ENCODE data around the gene DPP8.
"Not testable (repeated sequence)": the region's sequence is repeated elsewhere in the genome, so short reads cannot be mapped to it uniquely, and the experiment has no call there.

The DPP8 gene

GRCh38 chr15:65517866-65518207, 348 bp upstream of the DPP8 start:
- Mint-ChIP-seq H3K27ac (ENCODE audit: low read depth) (peak overlapping the region; percentile 85), H3K36me3 (ENCODE audit: insufficient read depth) (peaks cover 16% of the 10 kb centered on the region), H3K27me3 (no peaks in the 10 kb centered on the region), H3K9me3 (no peaks in the 10 kb centered on the region), H3K4me1 (peaks cover 28% of the 10 kb centered on the region), H3K4me3 (peak overlapping the region; percentile 84)
- DNase-seq (ENCODE audit: low spot score in 2 of 2) (no peak), ATAC-seq (replicated peaks; ENCODE audit: extremely low read depth, poor library complexity, severe bottlenecking) (no peak)

DNA sequence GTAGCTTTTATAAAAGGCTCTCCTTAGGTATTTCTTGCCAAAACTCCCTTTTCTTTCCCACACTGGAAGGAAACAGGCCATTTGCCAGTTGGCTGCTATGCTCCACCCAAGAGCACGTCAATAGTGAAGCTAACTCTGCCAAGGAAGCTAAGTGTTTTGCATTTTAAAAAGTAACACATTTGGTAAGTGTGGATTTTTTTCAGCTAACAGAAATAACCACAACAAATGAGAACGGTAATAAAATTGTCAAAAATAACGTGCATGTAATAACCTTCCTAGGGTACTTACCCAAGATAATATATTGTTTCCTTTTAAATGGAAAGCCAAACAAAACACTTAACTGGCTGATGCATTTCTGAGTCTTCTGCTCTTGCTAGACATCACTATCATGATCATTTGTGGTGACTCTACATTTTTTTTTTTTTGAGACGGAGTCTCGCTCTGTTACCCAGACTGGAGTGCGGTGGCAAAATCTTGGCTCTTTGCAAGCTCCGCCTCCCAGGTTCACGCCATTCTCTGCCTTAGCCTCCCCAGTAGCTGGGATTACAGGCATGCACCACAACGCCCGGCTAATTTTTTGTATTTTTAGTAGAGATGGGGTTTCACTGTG, 4.6 kb downstream of the DPP8 start:
- Mint-ChIP-seq H3K4me3 (peak overlapping the region; percentile 76), H3K4me1 (peaks cover 45% of the 10 kb centered on the region), H3K36me3 (ENCODE audit: insufficient read depth) (peaks cover 38% of the 10 kb centered on the region), H3K27ac (ENCODE audit: low read depth) (peak overlapping the region; percentile 94), H3K27me3 (no peaks in the 10 kb centered on the region), H3K9me3 (no peaks in the 10 kb centered on the region)
- peak in 1 of 2 donors; percentile 66 for DNase-seq (ENCODE audit: low spot score in 2 of 2)
- peak; percentile 82 for ATAC-seq (replicated peaks; ENCODE audit: extremely low read depth, poor library complexity, severe bottlenecking)

DNA sequence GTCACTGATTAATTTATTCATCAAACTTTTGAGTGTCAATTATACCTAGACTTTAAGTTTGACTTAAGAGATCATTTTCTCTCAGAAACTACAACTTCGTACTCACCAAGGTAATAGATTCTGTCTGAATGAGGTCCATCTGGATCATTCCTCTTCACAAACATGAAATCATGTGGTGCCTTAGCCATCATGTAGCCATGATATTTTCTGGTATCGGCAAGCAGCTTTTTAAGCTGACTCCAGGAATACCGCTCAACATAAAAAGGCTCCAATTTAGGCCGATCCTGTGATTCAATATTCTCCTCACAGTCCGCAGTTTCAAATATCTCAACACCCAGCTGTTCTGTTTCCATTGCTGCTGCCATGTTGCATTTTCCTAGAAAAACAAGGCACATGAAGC, 5.3 kb downstream of the DPP8 start:
- DNase-seq (ENCODE audit: low spot score in 2 of 2) = no peak
- peaks cover 44% of the 10 kb centered on the region for H3K36me3 Mint-ChIP-seq (ENCODE audit: insufficient read depth)
- H3K27ac Mint-ChIP-seq (ENCODE audit: low read depth) = peak overlapping the region; percentile 94
- no peaks in the 10 kb centered on the region for H3K9me3 Mint-ChIP-seq
- H3K4me3 Mint-ChIP-seq = peak overlapping the region; percentile 76
- ATAC-seq (replicated peaks; ENCODE audit: extremely low read depth, poor library complexity, severe bottlenecking) = no peak
- peaks cover 40% of the 10 kb centered on the region for H3K4me1 Mint-ChIP-seq
- H3K27me3 Mint-ChIP-seq = no peaks in the 10 kb centered on the region

DNA sequence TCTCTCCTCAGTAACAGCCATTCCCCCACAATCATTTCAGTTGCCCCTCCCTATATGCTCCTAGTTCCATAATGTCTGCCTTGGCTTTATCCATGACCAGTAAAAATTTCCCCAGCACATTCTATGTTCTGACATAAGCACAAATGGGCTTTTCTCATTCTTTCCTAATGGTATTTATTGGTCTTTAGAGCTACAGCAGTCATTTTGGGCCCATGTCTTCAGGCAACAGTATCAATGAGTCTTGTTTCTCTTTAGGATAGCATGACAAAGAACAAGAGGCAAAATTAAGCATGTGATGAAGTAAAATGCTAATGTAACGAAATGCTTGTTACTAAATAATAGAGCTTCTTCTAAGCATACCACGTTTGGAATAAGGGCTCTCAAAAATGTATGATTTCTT, 8.2 kb downstream of the DPP8 start:
- Mint-ChIP-seq H3K4me3 (no peak overlapping the region), H3K9me3 (no peaks in the 10 kb centered on the region), H3K4me1 (peaks cover 27% of the 10 kb centered on the region), H3K27me3 (no peaks in the 10 kb centered on the region), H3K36me3 (ENCODE audit: insufficient read depth) (peaks cover 51% of the 10 kb centered on the region), H3K27ac (ENCODE audit: low read depth) (peak overlapping the region; percentile 68)
- ATAC-seq (replicated peaks; ENCODE audit: extremely low read depth, poor library complexity, severe bottlenecking) (no peak), DNase-seq (ENCODE audit: low spot score in 2 of 2) (no peak)

DNA sequence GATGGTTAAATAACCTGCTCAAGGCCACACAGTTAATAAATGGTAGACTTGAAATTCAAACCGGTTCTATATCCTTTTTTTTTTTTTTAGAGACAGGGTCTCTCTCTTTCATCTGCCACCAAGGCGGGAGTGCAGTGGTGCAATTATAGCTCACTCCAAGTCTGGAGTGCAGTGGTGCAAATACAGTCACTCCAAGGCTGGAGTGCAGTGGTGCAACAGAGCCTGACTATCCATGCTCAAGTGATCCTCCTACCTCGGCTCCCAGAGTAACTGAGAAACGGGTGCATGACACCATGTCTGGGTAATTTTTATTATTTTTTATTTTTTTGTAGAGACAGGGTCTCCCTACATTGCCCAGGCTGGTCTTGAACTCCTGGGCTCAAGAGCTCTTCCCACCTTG, 23.4 kb downstream of the DPP8 start:
- DNase-seq (ENCODE audit: low spot score in 2 of 2) (no peak), ATAC-seq (replicated peaks; ENCODE audit: extremely low read depth, poor library complexity, severe bottlenecking) (no peak)
- no peaks in the 10 kb centered on the region for H3K9me3 Mint-ChIP-seq
- peaks cover 71% of the 10 kb centered on the region for H3K36me3 Mint-ChIP-seq (ENCODE audit: insufficient read depth)
- H3K27ac Mint-ChIP-seq (ENCODE audit: low read depth) = no peak overlapping the region
- H3K4me1 Mint-ChIP-seq = peaks cover 13% of the 10 kb centered on the region
- no peak overlapping the region for H3K4me3 Mint-ChIP-seq
- H3K27me3 Mint-ChIP-seq = no peaks in the 10 kb centered on the region

DNA sequence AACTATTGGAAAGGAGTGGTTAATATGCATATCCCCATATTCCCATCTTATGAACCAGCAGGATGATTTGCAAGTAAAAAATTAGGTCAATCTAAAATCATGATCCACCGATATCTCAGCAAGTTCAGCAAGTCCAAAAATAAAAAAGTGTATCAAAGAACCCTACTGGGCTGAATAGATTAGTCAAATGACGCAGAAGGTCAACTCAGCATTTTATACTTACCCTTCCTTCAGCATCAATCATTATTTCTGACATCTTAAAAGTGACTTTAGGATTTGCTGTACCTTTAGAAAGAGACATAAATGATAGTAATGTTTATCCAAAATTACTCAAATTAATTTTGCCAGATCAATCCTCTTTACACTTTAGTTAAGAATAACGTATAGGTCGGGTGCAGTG, 32.6 kb downstream of the DPP8 start:
- H3K9me3 Mint-ChIP-seq = no peaks in the 10 kb centered on the region
- ATAC-seq (replicated peaks; ENCODE audit: extremely low read depth, poor library complexity, severe bottlenecking) = no peak

DNA sequence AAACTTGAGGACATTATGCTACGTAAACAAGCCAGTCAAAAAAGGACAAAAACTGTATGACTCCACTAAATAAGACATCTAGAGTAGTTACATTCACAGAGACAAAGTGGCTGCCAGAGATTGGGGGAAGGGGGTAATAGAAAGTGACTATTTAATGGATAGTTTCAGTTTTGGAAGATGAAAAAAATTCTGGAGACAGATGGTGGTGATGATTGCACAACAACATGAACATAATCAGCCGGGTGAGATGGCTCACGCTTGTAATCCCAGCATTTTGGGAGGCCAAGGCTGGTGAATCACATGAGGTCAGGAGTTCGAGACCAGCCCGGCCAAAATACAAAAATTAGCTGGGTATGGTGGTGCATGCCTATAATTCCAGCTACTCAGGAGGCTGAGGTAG, 40.6 kb downstream of the DPP8 start:
- H3K4me1 Mint-ChIP-seq = no peaks in the 10 kb centered on the region
- H3K4me3 Mint-ChIP-seq = no peak overlapping the region
- no peaks in the 10 kb centered on the region for H3K9me3 Mint-ChIP-seq
- H3K36me3 Mint-ChIP-seq (ENCODE audit: insufficient read depth) = peaks cover 73% of the 10 kb centered on the region
- no peaks in the 10 kb centered on the region for H3K27me3 Mint-ChIP-seq
- DNase-seq (ENCODE audit: low spot score in 2 of 2) (no peak), ATAC-seq (replicated peaks; ENCODE audit: extremely low read depth, poor library complexity, severe bottlenecking) (no peak)
- peak overlapping the region; percentile 6 for H3K27ac Mint-ChIP-seq (ENCODE audit: low read depth)

More for the DNA sequence above, 32.6 kb downstream of the DPP8 start:
- Mint-ChIP-seq H3K4me1 (no peaks in the 10 kb centered on the region), H3K36me3 (ENCODE audit: insufficient read depth) (peaks cover 72% of the 10 kb centered on the region), H3K27ac (ENCODE audit: low read depth) (no peak overlapping the region), H3K4me3 (no peak overlapping the region), H3K27me3 (no peaks in the 10 kb centered on the region)
- no peak for DNase-seq (ENCODE audit: low spot score in 2 of 2)

- no peak overlapping the region for H3K4me3 Mint-ChIP-seq
- peaks cover 74% of the 10 kb centered on the region for H3K36me3 Mint-ChIP-seq (ENCODE audit: insufficient read depth)
- no peaks in the 10 kb centered on the region for H3K27me3 Mint-ChIP-seq
- ATAC-seq (replicated peaks; ENCODE audit: extremely low read depth, poor library complexity, severe bottlenecking) = no peak
- no peak overlapping the region for H3K27ac Mint-ChIP-seq (ENCODE audit: low read depth)
- no peaks in the 10 kb centered on the region for H3K9me3 Mint-ChIP-seq
- no peaks in the 10 kb centered on the region for H3K4me1 Mint-ChIP-seq
- no peak for DNase-seq (ENCODE audit: low spot score in 2 of 2)
These were observed 46.6 kb downstream of the DPP8 start for GRCh38 chr15:65470866-65471265.

DNA sequence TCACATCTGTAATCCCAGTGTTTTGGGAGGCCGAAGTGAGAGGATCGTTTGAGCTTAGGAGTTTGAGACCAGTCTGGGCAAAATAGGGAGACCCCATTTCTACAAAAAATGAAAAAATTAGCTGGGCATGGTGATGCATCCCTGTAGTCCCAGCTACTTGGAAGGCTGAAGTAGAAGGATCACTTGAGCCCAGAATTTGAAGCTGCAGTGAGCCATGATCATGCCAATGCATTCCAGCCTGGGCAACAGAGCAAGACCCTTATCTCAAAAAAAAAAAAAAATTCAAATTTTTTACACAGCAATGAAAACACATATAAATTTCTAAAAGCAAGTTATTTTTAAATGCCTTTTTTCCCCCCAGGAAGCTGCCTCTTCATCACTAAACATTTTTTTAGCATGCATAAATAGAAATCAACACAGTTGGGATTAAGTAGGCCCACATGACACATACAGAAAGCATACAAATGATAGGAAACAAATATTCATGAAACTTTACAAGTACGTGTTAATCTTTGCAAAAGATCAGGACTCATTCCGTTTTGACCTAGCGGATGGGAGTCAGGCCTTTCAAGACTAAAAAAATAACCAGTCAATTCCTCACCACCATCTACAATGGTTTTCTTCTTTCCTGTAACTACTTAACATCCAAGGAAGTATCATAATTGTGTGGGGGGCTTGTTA, 49.1 kb downstream of the DPP8 start:
- H3K27me3 Mint-ChIP-seq = no peaks in the 10 kb centered on the region
- DNase-seq (ENCODE audit: low spot score in 2 of 2) (no peak), ATAC-seq (replicated peaks; ENCODE audit: extremely low read depth, poor library complexity, severe bottlenecking) (no peak)
- peaks cover 73% of the 10 kb centered on the region for H3K36me3 Mint-ChIP-seq (ENCODE audit: insufficient read depth)
- H3K4me1 Mint-ChIP-seq = peaks cover 5% of the 10 kb centered on the region
- no peak overlapping the region for H3K4me3 Mint-ChIP-seq
- no peak overlapping the region for H3K27ac Mint-ChIP-seq (ENCODE audit: low read depth)
- no peaks in the 10 kb centered on the region for H3K9me3 Mint-ChIP-seq

DNA sequence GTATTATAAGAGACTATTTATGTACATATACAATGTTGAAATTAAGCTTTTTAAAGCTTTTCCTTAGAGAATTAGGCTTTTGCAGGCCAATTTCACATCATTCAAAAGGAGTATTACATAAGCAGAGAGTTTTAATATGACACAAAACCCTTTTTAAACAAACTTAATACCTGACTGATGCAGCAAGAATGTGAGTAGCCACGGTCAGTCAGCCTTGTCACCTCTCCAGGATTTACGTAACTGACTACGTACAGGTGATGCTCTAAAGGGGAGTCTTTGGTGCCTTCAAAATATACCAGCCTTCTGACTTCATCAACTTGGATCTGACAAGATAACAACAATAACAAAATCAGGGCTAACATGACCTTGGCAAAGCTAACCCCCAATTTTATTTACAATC, 50.6 kb downstream of the DPP8 start:
- H3K9me3 Mint-ChIP-seq = no peaks in the 10 kb centered on the region
- H3K27ac Mint-ChIP-seq (ENCODE audit: low read depth) = no peak overlapping the region
- DNase-seq (ENCODE audit: low spot score in 2 of 2) (no peak), ATAC-seq (replicated peaks; ENCODE audit: extremely low read depth, poor library complexity, severe bottlenecking) (no peak)
- no peak overlapping the region for H3K4me3 Mint-ChIP-seq
- H3K36me3 Mint-ChIP-seq (ENCODE audit: insufficient read depth) = peaks cover 69% of the 10 kb centered on the region
- no peaks in the 10 kb centered on the region for H3K27me3 Mint-ChIP-seq
- H3K4me1 Mint-ChIP-seq = peaks cover 5% of the 10 kb centered on the region

- not testable (repeated sequence) for H3K27me3 Mint-ChIP-seq; DNase-seq (ENCODE audit: low spot score in 2 of 2); H3K4me3 Mint-ChIP-seq; H3K9me3 Mint-ChIP-seq; ATAC-seq (replicated peaks; ENCODE audit: extremely low read depth, poor library complexity, severe bottlenecking); H3K27ac Mint-ChIP-seq (ENCODE audit: low read depth)
- H3K4me1 Mint-ChIP-seq = peaks cover 11% of the 10 kb centered on the region
- peaks cover 72% of the 10 kb centered on the region for H3K36me3 Mint-ChIP-seq (ENCODE audit: insufficient read depth)
These were observed 54.4 kb downstream of the DPP8 start for GRCh38 chr15:65463096-65463495.

GRCh38 chr15:65460741-65461347, 56.6 kb downstream of the DPP8 start:
- peaks cover 15% of the 10 kb centered on the region for H3K4me1 Mint-ChIP-seq
- DNase-seq (ENCODE audit: low spot score in 2 of 2) (no peak), ATAC-seq (replicated peaks; ENCODE audit: extremely low read depth, poor library complexity, severe bottlenecking) (no peak)
- no peak overlapping the region for H3K4me3 Mint-ChIP-seq
- peak overlapping the region; percentile 59 for H3K27ac Mint-ChIP-seq (ENCODE audit: low read depth)
- no peaks in the 10 kb centered on the region for H3K27me3 Mint-ChIP-seq
- H3K9me3 Mint-ChIP-seq = no peaks in the 10 kb centered on the region
- peaks cover 72% of the 10 kb centered on the region for H3K36me3 Mint-ChIP-seq (ENCODE audit: insufficient read depth)

DNA sequence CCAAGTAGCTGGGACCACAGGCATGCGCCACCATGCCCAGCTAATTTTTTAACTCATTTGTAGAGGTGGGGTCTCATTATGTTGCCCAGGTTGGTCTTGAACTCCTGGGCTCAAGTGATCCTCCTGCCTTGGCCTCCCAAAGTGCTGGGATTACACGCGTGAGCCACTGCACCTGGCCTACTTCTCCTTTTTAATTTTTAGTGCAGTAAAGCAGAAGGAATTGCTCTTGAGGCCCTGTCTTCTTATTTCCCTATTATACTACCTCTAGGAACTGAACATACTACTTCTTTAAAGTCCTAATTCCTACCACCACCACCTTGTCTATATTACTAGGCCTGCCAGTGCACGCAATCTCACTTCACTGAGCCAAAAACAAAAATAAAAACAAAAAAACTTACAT, 62.2 kb downstream of the DPP8 start:
- not testable (repeated sequence) for H3K4me3 Mint-ChIP-seq; ATAC-seq (replicated peaks; ENCODE audit: extremely low read depth, poor library complexity, severe bottlenecking); DNase-seq (ENCODE audit: low spot score in 2 of 2); H3K9me3 Mint-ChIP-seq; H3K27me3 Mint-ChIP-seq
- peak overlapping the region; percentile 62 for H3K27ac Mint-ChIP-seq (ENCODE audit: low read depth)
- H3K36me3 Mint-ChIP-seq (ENCODE audit: insufficient read depth) = peaks cover 70% of the 10 kb centered on the region
- H3K4me1 Mint-ChIP-seq = peaks cover 13% of the 10 kb centered on the region

Data from central memory CD8-positive, alpha-beta T cell (primary cell).